ENCODE data around the gene TSC2.
"Not testable (repeated sequence)": the region's sequence is repeated elsewhere in the genome, so short reads cannot be mapped to it uniquely, and the experiment has no call there.

GRCh38 chr16:2117341-2117740 is 69.6 kb downstream of the TSC2 start:
- TF ChIP-seq CTCF, POLR2A (IDR thresholded peaks at IDR 0.05): not testable (repeated sequence)
